Esophagus squamous epithelium (tissue), 5 donors: Measurements from ENCODE around the gene FRMD3. TPM values are rescaled to one million over a fixed set of nuclear protein-coding genes. Genes with fewer than 3 reads are reported as not detected.

Experiments used
- DNase-seq: peaks from one replicate; lab custom pipeline; 2025; lab: John Stamatoyannopoulos, UW
- H3K27ac ChIP-seq, 4 donors: fragments of 200-600 bp; sonication (generic); one replicate each; pipeline ENCODE4 v1.5.1; 2016 to 2019; ENCODE audit warnings: mild to moderate bottlenecking in 1 of 4
- H3K27me3 ChIP-seq, 4 donors: fragments of 200-600 bp; sonication (generic); 1 replicate in 3 of 4; 2 replicates in 1 of 4; pipeline versions ENCODE4 v1.5.1 to v1.6.0; 2017 to 2021; ENCODE audit warnings: antibody characterized with exemption in 1 of 4
- H3K36me3 ChIP-seq, 3 donors: fragments of 200-600 bp; sonication (generic); one replicate each; pipeline ENCODE4 v1.5.1; 2016 to 2019
- H3K4me1 ChIP-seq, 3 donors: fragments of 200-600 bp; sonication (generic); one replicate each; pipeline ENCODE4 v1.5.1; 2017 to 2019
- H3K4me3 ChIP-seq, 4 donors: fragments of 200-600 bp; sonication (generic); 1 replicate in 3 of 4; 2 replicates in 1 of 4; pipeline ENCODE4 v1.5.1; 2016 to 2019; ENCODE audit warnings: mild to moderate bottlenecking in 2 of 4, moderate library complexity in 1 of 4
- H3K9me3 ChIP-seq, 3 donors: fragments of 200-600 bp; sonication (generic); one replicate each; pipeline ENCODE4 v1.5.1; 2016 to 2019
- CTCF ChIP-seq, 6 experiments: fragments of 450-650 bp in 4 of 6; fragments of 200-600 bp in 2 of 6; sonication (generic) in 2 of 6; IDR thresholded peaks; one replicate each; pipeline ENCODE4 v1.5.1; 2016 to 2019; ENCODE audit warnings: antibody characterized with exemption in 6 of 6, mild to moderate bottlenecking in 4 of 6, moderate library complexity in 4 of 6
- POLR2A ChIP-seq, 4 donors: fragments of 450-650 bp; IDR thresholded peaks; one replicate each; pipeline ENCODE4 v1.6.1; 2017; ENCODE audit warnings: antibody characterized with exemption in 4 of 4, mild to moderate bottlenecking in 4 of 4, moderate library complexity in 3 of 4
- WGBS, 2 donors: methylation state at CpG; one replicate each; pipeline ENCODE4 v1.1.5; 2018; 5-methylcytosine and 5-hydroxymethylcytosine counted together
- intact Hi-C: fragments of 100-400 bp; cut with DNase I; formaldehyde crosslinking; loops from one replicate; pipeline ENCODE4 v1.15.0; 2022
- total RNA-seq, 4 donors: library from RNA; depleted of rRNA; stranded (reverse); fragments of >200 nt; gene quantifications; one replicate each; pipeline ENCODE4 v1.1.0, GENCODE V29; 2016
- donor health status: DM: yes; HTN: yes; CAD: no.

FRMD3 gene
- total RNA-seq, 4 donors from 2014 or later = 0.27 to 6.9 (median 2.1) TPM

GRCh38 chr9:83387401-83388185 lies 150.6 kb downstream of the FRMD3 start:
- Histone ChIP-seq H3K9me3 (peaks cover 0 to 4% (median 0%) of the 10 kb centered on the region in 3 donors), H3K27me3 (no peaks in the 10 kb centered on the region), H3K4me1 (no peaks in the 10 kb centered on the region), H3K27ac (no peak overlapping the region), H3K4me3 (no peak overlapping the region), H3K36me3 (no peaks in the 10 kb centered on the region)
- DNase-seq = no peak
- 68 to 70% methylated on average over 7 of the region's 7 CpGs for WGBS, 2 donors
- intact Hi-C loops = no loop called here
- no peak for TF ChIP-seq CTCF (IDR thresholded peaks at IDR 0.05)
- no peak for TF ChIP-seq POLR2A (IDR thresholded peaks at IDR 0.05)

- TF ChIP-seq CTCF (IDR thresholded peaks at IDR 0.05) (no peak), POLR2A (IDR thresholded peaks at IDR 0.05) (no peak)
- WGBS, 2 donors = 34 to 48% methylated on average over 2 of the region's 2 CpGs
- intact Hi-C loops = no loop called here
- no peak for DNase-seq
- Histone ChIP-seq H3K4me3 (no peak overlapping the region), H3K27ac (no peak overlapping the region), H3K36me3 (no peaks in the 10 kb centered on the region), H3K4me1 (no peaks in the 10 kb centered on the region), H3K27me3 (no peaks in the 10 kb centered on the region), H3K9me3 (peaks cover 0 to 4% (median 0%) of the 10 kb centered on the region in 3 donors)
These were observed 152.9 kb downstream of the FRMD3 start for GRCh38 chr9:83385317-83385716.

GRCh38 chr9:83384214-83384613 lies 154.0 kb downstream of the FRMD3 start:
- no peaks in the 10 kb centered on the region for H3K36me3 ChIP-seq
- DNase-seq = no peak

GRCh38 chr9:83383034-83383433 lies 155.2 kb downstream of the FRMD3 start:
- H3K36me3 ChIP-seq = no peaks in the 10 kb centered on the region
- WGBS, 2 donors = 79 to 85% methylated on average over 2 of the region's 2 CpGs
- DNase-seq = no peak
- H3K9me3 ChIP-seq = peaks cover 0 to 4% (median 0%) of the 10 kb centered on the region in 3 donors
- no peak for TF ChIP-seq POLR2A (IDR thresholded peaks at IDR 0.05)
- no peak for TF ChIP-seq CTCF (IDR thresholded peaks at IDR 0.05)
- intact Hi-C loops = no loop called here
- H3K27ac ChIP-seq = no peak overlapping the region
- no peaks in the 10 kb centered on the region for H3K4me1 ChIP-seq
- H3K27me3 ChIP-seq = no peaks in the 10 kb centered on the region
- H3K4me3 ChIP-seq = no peak overlapping the region

More at GRCh38 chr9:83384214-83384613, 154.0 kb downstream of the FRMD3 start:
- Histone ChIP-seq H3K4me1 (no peaks in the 10 kb centered on the region), H3K9me3 (peaks cover 0 to 4% (median 0%) of the 10 kb centered on the region in 3 donors), H3K27me3 (no peaks in the 10 kb centered on the region), H3K27ac (no peak overlapping the region), H3K4me3 (no peak overlapping the region)
- WGBS, 2 donors = 62 to 63% methylated on average over 1 to 3 of the region's 3 CpGs
- intact Hi-C loops = no loop called here
- no peak for TF ChIP-seq POLR2A (IDR thresholded peaks at IDR 0.05)
- no peak for TF ChIP-seq CTCF (IDR thresholded peaks at IDR 0.05)

GRCh38 chr9:83382421-83382820 lies 155.8 kb downstream of the FRMD3 start:
- DNase-seq = no peak
- Histone ChIP-seq H3K9me3 (peaks cover 0 to 4% (median 0%) of the 10 kb centered on the region in 3 donors), H3K27ac (no peak overlapping the region), H3K4me3 (no peak overlapping the region), H3K4me1 (no peaks in the 10 kb centered on the region), H3K27me3 (no peaks in the 10 kb centered on the region), H3K36me3 (no peaks in the 10 kb centered on the region)
- TF ChIP-seq CTCF (IDR thresholded peaks at IDR 0.05) (no peak), POLR2A (IDR thresholded peaks at IDR 0.05) (no peak)
- intact Hi-C loops = no loop called here
